Measurements from ENCODE around the gene SNRNP35. TPM values are rescaled to one million over a fixed set of nuclear protein-coding genes. Genes with fewer than 3 reads are reported as not detected.
"Not testable (repeated sequence)": the region's sequence is repeated elsewhere in the genome, so short reads cannot be mapped to it uniquely, and the experiment has no call there.

The SNRNP35 gene
- total RNA-seq, 1 donor from 2014 or later, result 14.0 TPM

GRCh38 chr12:123489580-123489979 lies 31.6 kb downstream of the SNRNP35 start:
- DNase-seq, result no peak

- no peak for DNase-seq
Observed at GRCh38 chr12:123490089-123490488, 32.1 kb downstream of the SNRNP35 start.

GRCh38 chr12:123491056-123491455 lies 33.1 kb downstream of the SNRNP35 start:
- no peak for DNase-seq

GRCh38 chr12:123491481-123491880 lies 33.5 kb downstream of the SNRNP35 start:
- DNase-seq, result no peak

GRCh38 chr12:123492339-123493039 lies 34.5 kb downstream of the SNRNP35 start:
- not testable (repeated sequence) for DNase-seq

- no peak for DNase-seq
Observed at GRCh38 chr12:123494124-123494851, 36.3 kb downstream of the SNRNP35 start.

GRCh38 chr12:123497065-123497464 lies 39.1 kb downstream of the SNRNP35 start:
- DNase-seq, result no peak

GRCh38 chr12:123498126-123498825 lies 40.3 kb downstream of the SNRNP35 start:
- no peak for DNase-seq

GRCh38 chr12:123499332-123499731 lies 41.4 kb downstream of the SNRNP35 start:
- DNase-seq, result no peak

- DNase-seq, result no peak
Observed at GRCh38 chr12:123502163-123502704, 44.3 kb downstream of the SNRNP35 start.

GRCh38 chr12:123506059-123506842 lies 48.3 kb downstream of the SNRNP35 start:
- DNase-seq, result no peak

- DNase-seq, result no peak
Observed at GRCh38 chr12:123506843-123507236, 48.9 kb downstream of the SNRNP35 start.

- DNase-seq, result no peak
Observed at GRCh38 chr12:123512838-123513665, 55.1 kb downstream of the SNRNP35 start.

GRCh38 chr12:123513805-123514204 lies 55.9 kb downstream of the SNRNP35 start:
- DNase-seq, result no peak

GRCh38 chr12:123514582-123515221 lies 56.8 kb downstream of the SNRNP35 start:
- DNase-seq, result not testable (repeated sequence)

- no peak for DNase-seq
Observed at GRCh38 chr12:123516216-123516780, 58.4 kb downstream of the SNRNP35 start.

Measured in dermis blood vessel endothelial cell (primary cell).